GM19324 (cell line): ENCODE measurements around the gene ARMC9.

Experiments
- ATAC-seq: cut with Tn5 transposase; IDR thresholded peaks from one replicate; pipeline ENCODE4 v1.9.1; 2021; ENCODE audit warnings: mild to moderate bottlenecking, moderate library complexity; ENCODE audit not compliant: unreplicated experiment, low FRiP score

ARMC9 gene

DNA sequence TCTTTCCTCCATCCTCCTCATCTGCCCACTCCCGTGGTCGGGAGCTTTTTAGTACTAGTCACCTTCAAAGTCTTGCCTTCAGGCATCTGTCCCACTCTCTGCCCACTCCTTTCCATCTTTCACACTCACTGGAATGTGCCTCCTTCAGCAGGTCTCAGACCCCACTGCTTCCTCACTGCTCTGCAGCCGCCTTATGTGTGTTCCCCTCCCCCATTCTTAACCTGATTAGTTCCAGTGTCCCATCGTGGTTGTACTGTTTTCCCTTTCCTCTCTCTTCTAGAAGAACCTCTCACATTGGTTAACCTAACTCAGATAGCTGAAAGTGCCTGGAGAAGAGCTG lies 3.0 kb downstream of the ARMC9 start:
- ATAC-seq: no peak

- ATAC-seq: no peak
These were observed 4.7 kb downstream of the ARMC9 start for GRCh38 chr2:231203087-231203486.

DNA sequence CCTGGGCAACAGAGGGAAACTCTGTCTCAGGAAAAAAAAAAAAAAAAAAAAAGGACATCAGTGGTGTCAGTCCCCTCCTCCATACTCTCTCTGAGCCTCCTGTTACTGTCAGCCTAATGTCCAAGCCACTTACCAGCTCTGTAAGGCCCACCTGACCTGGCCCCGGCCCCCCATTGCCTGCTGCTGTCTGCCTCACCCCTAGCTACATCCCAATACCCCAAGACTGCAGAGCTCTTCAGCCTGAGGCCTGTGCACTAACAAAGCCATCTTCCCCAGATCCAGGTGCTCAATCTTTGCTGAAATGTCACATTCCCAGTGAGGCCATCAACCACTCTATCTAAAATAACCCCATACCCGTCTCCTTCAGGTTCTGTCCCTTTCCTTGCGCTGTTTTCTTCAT lies 5.7 kb downstream of the ARMC9 start:
- no peak for ATAC-seq

GRCh38 chr2:231204581-231204980 lies 6.2 kb downstream of the ARMC9 start:
- ATAC-seq: no peak

DNA sequence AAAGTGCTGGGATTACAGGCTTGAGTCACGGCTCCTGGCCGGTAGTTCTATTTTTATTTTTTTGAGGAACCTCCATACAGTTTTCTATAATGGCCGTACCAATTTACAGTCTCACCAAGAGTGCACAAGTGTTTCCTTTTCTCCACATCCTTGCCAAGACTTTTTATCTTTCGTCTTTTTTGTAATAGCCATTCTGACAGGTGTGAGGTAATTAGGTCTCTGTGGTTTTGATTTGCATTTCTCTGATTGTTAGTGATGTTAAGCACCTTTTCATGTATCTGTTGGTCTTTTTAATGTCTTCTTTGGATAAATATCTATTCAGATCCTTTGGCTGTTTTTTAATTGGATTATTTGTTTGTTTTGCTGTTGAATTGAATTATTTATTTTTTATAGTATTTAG lies 9.3 kb downstream of the ARMC9 start:
- ATAC-seq: no peak

DNA sequence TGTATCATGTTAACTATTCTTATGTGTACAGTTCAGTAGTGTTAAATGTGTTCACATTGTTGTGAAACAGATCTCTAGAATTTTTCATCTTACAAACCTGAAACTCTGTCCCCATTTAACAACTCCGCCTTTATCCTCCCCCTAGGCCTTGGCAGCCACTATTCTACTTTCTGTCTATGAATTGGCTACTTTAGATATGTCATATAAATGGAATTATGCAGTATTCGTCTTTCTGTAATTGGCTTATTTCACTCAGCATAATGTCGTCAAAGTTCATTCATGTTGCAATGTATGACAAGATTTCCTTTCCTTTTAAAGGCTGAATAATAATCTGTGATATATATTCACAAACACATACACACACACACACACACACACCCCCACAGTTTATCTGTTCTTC lies 12.4 kb downstream of the ARMC9 start:
- no peak for ATAC-seq

GRCh38 chr2:231211486-231211885 lies 13.1 kb downstream of the ARMC9 start:
- ATAC-seq: no peak

GRCh38 chr2:231212329-231212845 lies 14.0 kb downstream of the ARMC9 start:
- ATAC-seq: no peak

DNA sequence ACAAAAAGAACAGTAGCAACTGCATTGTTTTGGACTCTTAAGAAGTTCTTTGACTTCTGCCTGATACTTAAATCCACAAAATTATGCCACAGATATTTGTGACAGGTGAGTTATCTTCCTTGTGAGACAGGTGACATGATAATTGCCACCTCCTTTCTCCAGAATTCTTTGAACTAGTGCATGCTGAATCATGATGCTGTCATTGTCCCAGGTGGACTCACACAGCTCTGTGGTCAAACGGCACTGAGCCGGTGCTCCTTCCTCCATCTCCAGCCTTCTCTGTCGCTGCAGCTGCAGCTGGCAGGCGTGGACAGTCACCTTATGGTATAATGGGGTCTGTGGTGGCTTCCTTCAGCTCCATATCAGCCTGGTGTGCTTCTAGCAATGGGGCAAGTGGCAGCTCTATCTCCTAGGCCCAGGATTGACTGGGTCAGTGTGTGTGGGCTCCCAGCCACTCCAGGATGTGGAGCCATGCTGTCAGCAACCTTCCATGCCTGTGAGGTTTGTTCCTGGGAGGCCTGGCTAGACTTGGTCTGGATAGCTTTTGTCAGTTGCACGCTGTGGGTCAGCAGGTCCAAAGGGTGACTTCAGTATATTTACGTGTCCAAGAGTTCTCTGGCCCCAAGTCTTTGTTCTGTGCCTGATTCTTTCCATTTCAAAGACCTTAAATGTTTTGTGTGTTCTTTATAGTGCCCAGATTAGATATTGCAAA lies 15.7 kb downstream of the ARMC9 start:
- no peak for ATAC-seq

DNA sequence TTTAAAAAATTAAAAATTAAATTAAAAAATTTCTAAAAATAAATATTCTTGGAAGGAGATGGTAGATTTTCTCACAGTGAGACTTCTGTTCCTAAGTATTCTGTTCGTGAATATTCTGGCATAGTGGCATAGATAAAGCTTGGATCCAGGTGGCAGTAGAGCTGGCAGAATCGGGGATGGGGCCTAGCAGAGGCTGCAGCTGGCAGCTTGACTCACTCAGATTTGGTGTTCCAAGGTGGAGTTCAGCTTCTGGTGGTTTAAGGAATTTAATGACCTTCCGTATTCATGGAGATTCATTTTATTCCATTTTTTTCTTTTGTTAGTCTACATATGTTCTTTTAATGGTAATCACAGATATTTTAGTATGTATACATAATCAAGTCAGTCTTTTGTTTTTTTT lies 19.9 kb downstream of the ARMC9 start:
- ATAC-seq: no peak

GRCh38 chr2:231219289-231219688 lies 20.9 kb downstream of the ARMC9 start:
- ATAC-seq: no peak

GRCh38 chr2:231221761-231222160 lies 23.3 kb downstream of the ARMC9 start:
- no peak for ATAC-seq

- ATAC-seq: peak; percentile 50
These were observed 24.0 kb downstream of the ARMC9 start for GRCh38 chr2:231222318-231223000.

DNA sequence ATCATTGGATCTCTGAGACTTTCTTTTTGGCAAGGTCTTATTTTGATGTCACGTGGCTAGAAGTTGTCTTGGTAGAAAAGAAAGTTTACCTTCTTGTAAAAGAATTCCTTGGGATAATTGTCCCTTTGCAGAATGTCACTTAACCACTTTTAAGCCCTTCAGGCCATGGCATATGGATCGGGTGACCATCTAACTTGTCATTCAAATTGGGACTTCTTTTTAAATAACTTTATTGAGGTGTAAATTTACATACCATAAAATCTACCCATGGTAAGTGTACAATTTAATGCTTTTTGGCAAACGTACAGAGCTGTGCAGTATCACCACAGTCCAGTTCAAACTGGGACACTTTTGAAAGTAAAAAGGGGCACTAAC lies 24.6 kb downstream of the ARMC9 start:
- ATAC-seq: no peak

- ATAC-seq: no peak
These were observed 25.1 kb downstream of the ARMC9 start for GRCh38 chr2:231223458-231223976.

DNA sequence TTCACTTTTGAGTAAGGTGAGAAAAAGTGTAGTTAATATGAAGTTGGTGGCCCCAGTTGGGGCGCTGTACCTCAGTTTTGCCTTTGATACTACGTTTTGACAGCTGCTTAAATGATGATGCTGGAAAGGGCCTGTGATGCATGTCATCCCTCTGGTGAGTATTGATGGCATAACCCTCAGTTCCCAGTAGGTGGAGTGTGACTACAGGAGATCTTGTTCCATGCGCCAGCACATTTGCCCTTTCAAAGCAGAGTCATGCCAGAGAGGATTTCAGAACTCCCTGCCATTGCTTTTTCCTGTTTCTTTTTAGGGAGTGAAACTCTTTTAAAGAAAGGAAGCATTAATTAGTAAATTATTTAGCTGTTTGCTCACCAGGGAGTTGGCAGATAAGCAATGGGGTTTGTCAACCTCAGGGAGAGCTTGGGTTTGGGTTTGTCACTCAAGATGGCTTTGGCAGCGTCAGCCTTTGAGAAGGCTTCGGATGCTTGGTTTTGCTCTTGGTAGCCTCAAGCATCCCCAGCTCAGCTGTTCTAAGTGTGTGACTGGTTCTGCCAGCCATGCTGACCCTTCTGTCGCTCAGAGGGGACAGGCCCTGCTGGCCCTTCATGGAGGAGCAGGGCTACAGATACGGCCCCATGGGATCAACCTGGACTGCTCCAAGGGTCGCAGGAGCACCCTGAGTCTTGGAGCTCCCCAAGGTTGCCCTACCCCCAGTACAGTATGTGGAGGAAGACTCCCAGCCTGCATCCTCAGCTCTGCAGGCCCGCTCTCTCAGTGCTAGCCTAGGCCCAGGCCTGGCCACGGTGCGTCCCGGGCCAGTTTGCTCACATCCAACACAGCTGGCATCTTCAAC lies 29.1 kb downstream of the ARMC9 start:
- ATAC-seq: peak; percentile 61

DNA sequence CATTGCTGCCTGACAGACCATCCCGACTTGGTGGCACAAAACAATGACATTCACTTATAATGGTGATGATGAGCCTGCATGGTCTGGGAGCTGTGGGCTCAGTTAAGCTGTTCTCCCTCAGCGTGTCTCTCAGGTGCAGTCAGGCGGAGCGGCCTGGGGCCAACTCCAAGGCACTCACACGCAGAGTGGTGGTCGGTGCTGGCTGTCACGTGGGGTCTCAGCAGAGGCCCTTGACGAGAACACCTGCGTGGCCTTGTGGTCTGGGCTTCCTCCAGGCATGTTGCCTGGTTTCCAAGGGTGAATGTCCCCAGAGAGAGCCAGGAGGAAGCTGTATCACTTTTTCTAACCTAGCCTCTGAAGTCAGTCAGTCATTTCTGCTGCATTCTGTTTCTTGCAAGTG lies 29.8 kb downstream of the ARMC9 start:
- ATAC-seq: peak; percentile 61

DNA sequence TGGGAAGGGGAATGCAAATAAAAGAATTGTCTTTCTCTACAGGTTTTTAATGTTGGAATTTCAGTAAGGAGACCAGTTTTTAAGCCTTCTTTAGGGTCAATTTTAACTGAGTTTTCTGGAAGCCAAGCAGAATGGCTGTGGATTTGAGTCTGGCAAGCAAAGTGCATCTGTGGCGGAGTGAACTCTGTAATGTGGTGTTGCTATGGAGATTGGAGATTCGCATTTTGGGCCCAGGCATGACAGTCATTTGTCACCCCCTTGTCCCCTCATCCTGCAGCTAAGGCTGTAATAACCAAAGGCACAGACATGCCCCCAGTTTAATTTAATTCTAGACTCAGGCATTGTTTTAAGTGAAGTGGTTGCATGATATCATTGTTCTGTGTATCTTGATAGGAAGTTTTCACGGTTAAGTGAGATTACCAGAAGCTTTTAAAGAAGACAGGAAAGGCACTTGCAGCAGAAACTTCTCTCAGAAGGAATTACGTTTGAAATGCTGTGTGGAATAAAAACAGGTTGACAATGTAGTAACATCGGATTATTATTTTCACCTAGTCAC lies 30.6 kb downstream of the ARMC9 start:
- no peak for ATAC-seq

- no peak for ATAC-seq
These were observed 36.8 kb downstream of the ARMC9 start for GRCh38 chr2:231235217-231235616.

DNA sequence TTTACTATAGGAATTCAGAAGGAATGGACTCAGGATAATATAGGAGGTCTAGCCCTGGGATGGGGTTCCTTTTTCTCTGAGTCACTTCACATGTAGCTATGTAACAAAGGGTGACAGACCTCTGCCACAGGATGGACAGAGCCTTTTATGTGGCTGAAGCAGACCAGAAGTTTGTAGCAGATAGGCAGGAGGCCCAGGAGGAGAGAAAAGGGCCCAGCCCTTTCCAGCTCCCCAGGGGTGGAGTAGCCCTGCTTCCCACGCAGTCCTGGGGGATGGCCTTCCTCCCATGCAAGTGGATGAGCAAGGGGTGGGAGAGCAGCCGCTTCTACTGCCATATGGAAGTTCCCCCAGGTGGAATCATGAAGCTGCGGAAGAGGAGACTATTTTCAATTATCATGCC lies 40.3 kb downstream of the ARMC9 start:
- no peak for ATAC-seq

- no peak for ATAC-seq
These were observed 41.3 kb downstream of the ARMC9 start for GRCh38 chr2:231239751-231240150.
